ENCODE data around the gene ATXN1. TPM values are rescaled to one million over a fixed set of nuclear protein-coding genes. Genes with fewer than 3 reads are reported as not detected.
"Not testable (repeated sequence)": the region's sequence is repeated elsewhere in the genome, so short reads cannot be mapped to it uniquely, and the experiment has no call there.

ATXN1 gene
- total and polyA plus RNA-seq, 2 of the 8 experiments (the other 6 are each of a cell fraction or from before 2014, with no cell fraction given), result 1.6 to 4.0 TPM

DNA sequence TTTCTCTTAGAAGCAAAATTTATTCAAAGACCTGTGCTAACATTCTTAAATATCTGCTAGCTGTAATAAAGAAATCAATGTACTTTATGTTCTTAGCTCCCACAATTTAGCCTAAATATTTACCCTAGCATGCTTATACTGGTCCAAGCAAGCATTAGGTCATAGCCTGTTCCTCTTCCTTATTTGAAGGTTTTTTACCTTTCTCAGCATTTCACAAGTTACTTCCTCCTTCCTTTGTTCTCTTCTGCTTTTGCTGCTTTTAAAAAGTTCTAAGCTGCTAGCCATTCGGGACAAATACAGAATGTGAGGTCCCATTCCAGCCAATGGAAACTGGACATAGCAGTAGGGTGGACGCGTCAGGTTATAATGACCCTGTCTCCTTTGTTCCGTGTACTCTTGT lies 354.7 kb downstream of the ATXN1 start:
- H4K5ac ChIP-seq (ENCODE audit: insufficient read length, low read depth, low read length); H3K27ac ChIP-seq (ENCODE audit: low read depth, low read length); H2BK12ac ChIP-seq (ENCODE audit: low read depth, low read length); H2AK5ac ChIP-seq (ENCODE audit: low read depth, low read length); H3K27me3 ChIP-seq (replicated peaks in 1 of 4; ENCODE audit: control insufficient read depth in 3 of 4, extremely low read depth in 1 of 4, insufficient read depth in 3 of 4, low read length in 3 of 4); H3K9ac ChIP-seq (replicated peaks in 1 of 4; ENCODE audit: extremely low read depth in 1 of 4, low read depth in 3 of 4, low read length in 3 of 4); H3K79me2 ChIP-seq (ENCODE audit: control insufficient read depth in 1 of 2, insufficient read depth in 2 of 2, low read length in 2 of 2); H3K79me1 ChIP-seq (ENCODE audit: low read depth, low read length); H2AFZ ChIP-seq (ENCODE audit: low read length); H4K20me1 ChIP-seq (replicated peaks in 1 of 2; ENCODE audit: control insufficient read depth in 1 of 2, insufficient read depth in 2 of 2, low read length in 2 of 2); FAIRE-seq; H3K56ac ChIP-seq (replicated peaks; ENCODE audit: insufficient read length, low read depth, low read length); H3K4me3 ChIP-seq (ENCODE audit: extremely low read depth in 1 of 4, insufficient read depth in 2 of 4, low read depth in 3 of 4, low read length in 4 of 4); H3K14ac ChIP-seq (ENCODE audit: insufficient read length); H3K4me1 ChIP-seq (replicated peaks in 1 of 4; ENCODE audit: control insufficient read depth in 3 of 4, insufficient read depth in 4 of 4, low read length in 3 of 4); H2BK15ac ChIP-seq (ENCODE audit: low read length); H4K8ac ChIP-seq (ENCODE audit: extremely low read depth, insufficient read depth, low read length); POLR2A ChIA-PET (ENCODE audit: partially characterized antibody); H3K4me2 ChIP-seq (ENCODE audit: insufficient read depth in 1 of 2, low read depth in 2 of 2, low read length in 2 of 2); H3K23me2 ChIP-seq (ENCODE audit: low read depth, low read length); H3K23ac ChIP-seq (ENCODE audit: insufficient read length); H2BK120ac ChIP-seq (replicated peaks; ENCODE audit: low read depth, low read length); H3K9me3 ChIP-seq (ENCODE audit: insufficient read depth in 2 of 2, low read depth in 1 of 2, low read length in 1 of 2); H3K4ac ChIP-seq (replicated peaks; ENCODE audit: insufficient read length, low read depth, low read length); H3K18ac ChIP-seq (ENCODE audit: extremely low read depth, low read length); H4K91ac ChIP-seq (replicated peaks; ENCODE audit: insufficient read length, low read length); H2BK20ac ChIP-seq (ENCODE audit: low read length); H2BK5ac ChIP-seq (ENCODE audit: low read depth, low read length); H3K36me3 ChIP-seq (ENCODE audit: control insufficient read depth in 2 of 4, insufficient read depth in 4 of 4, low read length in 3 of 4); DNase-seq (ENCODE audit: low read depth in 1 of 2, low spot score in 2 of 2): not testable (repeated sequence)
- WGBS, 2 experiments (ENCODE audit: extremely low coverage in 1 of 2, insufficient coverage in 1 of 2, insufficient read length in 1 of 2, insufficient replicate concordance in 2 of 2, low coverage in 1 of 2, low lambda C conversion rate in 2 of 2, missing lambda C conversion rate in 1 of 2), result 94% methylated on average over 4 of the region's 4 CpGs; no CpG with 5 or more reads in 1 of the 2 experiments
- CTCF ChIA-PET (ENCODE audit: partially characterized antibody), result interaction anchor here (0.8 to 10.4 kb wide), 4 partner anchors 18 to 89 kb away, joined by 4 to 92 read pairs (median 13); no protein-coding TSS in a partner anchor
